Measurements from ENCODE around the gene RBM28.

GRCh38 chr7:128361411-128362379, 18.0 kb upstream of the RBM28 start, which contains the start of gene PRRT4:
- TF ChIP-seq E2F4 (IDR thresholded peaks at IDR 0.05; ENCODE audit: low read depth, low read length) (no peak), MEF2A (IDR thresholded peaks at IDR 0.05; ENCODE audit: insufficient read depth, low read depth, low read length) (no peak), SP1 (IDR thresholded peaks at IDR 0.05; ENCODE audit: low read depth, low read length) (no peak), MAX (IDR thresholded peaks at IDR 0.05; ENCODE audit: low read depth, low read length) (no peak), POLR2A (IDR thresholded peaks at IDR 0.05; ENCODE audit: low read depth, low read length) (no peak)
- TF ChIP-seq, protein P1, sequence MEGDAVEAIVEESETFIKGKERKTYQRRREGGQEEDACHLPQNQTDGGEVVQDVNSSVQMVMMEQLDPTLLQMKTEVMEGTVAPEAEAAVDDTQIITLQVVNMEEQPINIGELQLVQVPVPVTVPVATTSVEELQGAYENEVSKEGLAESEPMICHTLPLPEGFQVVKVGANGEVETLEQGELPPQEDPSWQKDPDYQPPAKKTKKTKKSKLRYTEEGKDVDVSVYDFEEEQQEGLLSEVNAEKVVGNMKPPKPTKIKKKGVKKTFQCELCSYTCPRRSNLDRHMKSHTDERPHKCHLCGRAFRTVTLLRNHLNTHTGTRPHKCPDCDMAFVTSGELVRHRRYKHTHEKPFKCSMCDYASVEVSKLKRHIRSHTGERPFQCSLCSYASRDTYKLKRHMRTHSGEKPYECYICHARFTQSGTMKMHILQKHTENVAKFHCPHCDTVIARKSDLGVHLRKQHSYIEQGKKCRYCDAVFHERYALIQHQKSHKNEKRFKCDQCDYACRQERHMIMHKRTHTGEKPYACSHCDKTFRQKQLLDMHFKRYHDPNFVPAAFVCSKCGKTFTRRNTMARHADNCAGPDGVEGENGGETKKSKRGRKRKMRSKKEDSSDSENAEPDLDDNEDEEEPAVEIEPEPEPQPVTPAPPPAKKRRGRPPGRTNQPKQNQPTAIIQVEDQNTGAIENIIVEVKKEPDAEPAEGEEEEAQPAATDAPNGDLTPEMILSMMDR (IDR thresholded peaks at IDR 0.05 in 2 of 3, conservative IDR thresholded peaks at IDR 0.05 in 1 of 3; ENCODE audit: control insufficient read depth in 2 of 3, extremely low read depth in 1 of 3, insufficient read depth in 1 of 3, low read depth in 3 of 3, low read length in 3 of 3) = no peak
